Amniotic epithelial cell (primary cell): ENCODE results near the gene MYRFL.
"Not testable (repeated sequence)": the region's sequence is repeated elsewhere in the genome, so short reads cannot be mapped to it uniquely, and the experiment has no call there.

Source experiments
- DNase-seq: peaks from one replicate; pipeline ENCODE4 v3.0.0-alpha.2; 2010; ENCODE audit warnings: low read depth

Gene MYRFL

DNA sequence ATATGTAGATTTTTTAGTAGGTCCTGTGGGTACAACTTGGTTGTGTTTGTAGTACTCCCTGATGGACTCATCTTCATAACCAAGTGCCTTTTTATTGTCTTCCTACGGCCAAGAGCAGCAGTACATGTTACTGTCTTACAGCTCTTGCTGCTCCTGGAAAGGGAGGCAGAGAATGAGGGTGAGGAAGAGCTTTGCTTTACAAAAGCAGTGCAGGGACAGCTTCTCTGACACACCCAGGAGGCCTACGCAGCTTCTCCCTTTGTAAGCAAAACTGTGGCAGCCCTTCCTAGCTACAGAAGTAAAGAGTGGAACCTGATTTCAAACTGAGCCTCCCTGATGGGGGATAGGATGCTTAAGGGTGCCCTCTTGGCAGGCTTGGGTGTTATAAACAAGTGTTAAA is 18.6 kb downstream of the MYRFL start:
- DNase-seq, result no peak

DNA sequence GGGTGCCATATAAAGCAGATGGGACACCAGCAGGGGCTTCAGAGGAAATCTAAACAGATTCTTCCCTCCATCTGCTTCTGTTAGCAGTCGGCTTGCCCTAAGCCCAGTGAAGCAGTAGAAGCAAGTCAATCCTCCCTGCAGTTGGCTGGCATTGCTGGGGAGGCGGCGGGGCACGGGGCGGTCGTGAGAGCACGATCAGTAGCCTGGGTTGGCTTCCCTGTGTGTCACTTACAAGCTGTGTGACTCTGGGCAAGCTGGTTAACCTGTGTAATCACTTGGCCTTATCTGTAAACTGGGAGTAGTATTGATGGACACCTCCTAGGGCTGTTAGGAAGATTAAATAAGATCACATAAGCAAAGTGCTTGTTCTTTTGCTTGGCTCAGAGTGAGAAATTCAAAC is 19.4 kb downstream of the MYRFL start:
- DNase-seq, result no peak

DNA sequence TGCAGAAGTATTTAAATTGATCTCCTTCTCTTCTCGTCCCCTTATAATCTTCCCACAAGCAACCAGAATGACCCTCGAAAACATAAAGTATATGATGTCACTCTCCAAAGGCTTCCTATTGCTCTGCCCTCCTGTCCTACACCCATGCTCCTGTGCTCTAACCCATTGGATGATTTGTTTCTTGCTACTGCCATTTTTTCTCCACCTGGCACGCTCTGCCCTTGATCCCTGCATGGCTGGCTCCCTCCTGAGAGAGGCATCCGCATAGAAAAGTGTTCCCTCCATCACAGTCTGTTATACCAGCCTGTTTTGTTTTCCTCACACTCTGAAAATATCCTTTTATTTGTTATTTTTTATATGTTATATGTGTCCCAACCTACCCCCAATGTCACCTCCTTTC is 19.8 kb downstream of the MYRFL start:
- DNase-seq, result no peak

DNA sequence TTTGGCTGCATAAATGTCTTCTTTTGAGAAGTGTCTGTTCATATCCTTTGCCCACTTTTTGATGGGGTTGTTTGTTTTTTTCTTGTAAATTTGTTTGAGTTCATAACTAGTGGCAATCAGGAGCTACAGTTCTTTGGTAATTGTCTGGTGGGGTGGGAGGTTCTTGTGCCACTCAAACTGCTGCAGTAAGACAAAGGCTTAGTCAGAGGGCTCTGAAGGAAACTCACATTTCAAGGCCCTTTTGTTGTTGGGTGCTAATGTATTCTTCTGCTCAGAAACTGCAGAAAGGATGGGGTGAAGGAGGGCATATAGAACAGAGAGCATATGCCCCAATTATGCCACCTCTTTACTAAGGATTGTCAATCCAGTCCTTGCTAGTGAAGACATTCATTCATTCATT is 21.9 kb downstream of the MYRFL start:
- no peak for DNase-seq

DNA sequence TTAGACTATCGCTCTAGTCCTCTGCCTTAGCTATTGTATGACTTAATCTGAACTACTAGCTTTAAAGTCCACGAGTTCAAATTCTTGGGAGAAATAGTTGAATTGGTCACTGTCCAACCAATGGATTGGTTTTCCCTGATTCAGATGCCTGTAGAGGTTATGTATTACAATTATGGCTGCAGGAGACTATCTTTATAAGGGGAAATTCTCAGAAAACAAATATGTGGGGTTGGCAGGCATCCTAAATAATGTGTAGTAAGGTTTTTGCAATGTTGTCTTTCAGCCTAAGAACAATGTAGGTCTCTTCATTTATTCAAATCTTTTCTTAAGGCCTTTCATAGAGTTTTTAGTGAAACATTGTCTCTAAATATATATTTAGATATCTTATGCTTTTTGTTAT is 26.9 kb downstream of the MYRFL start:
- no peak for DNase-seq

DNA sequence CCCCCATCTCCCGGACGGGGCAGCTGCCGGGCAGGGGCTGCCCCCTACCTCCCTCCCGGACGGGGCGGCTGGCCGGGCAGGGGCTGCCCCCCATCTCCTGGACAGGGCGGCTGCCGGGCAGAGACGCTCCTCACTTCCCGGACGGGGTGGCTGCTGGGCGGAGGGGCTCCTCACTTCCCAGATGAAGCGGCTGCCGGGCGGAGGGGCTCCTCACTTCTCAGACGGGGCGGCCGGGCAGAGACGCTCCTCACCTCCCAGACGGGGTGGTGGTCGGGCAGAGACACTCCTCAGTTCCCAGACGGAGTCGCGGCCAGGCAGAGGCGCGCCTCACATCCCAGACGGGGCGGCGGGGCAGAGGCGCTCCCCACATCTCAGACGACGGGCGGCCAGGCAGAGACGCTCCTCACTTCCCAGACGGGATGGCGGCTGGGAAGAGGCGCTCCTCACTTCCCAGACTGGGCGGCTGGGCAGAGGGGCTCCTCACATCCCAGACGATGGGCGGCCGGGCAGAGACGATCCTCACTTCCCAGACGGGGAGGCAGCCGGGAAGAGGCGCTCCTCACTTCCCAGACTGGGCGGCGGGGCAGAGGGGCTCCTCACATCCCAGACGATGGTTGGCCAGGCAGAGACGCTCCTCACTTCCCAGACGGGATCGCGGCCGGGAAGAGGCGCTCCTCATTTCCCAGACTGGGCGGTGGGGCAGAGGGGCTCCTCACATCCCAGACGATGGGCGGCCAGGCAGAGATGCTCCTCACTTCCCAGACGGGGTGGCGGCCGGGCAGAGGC is 28.3 kb downstream of the MYRFL start:
- DNase-seq, result not testable (repeated sequence)

DNA sequence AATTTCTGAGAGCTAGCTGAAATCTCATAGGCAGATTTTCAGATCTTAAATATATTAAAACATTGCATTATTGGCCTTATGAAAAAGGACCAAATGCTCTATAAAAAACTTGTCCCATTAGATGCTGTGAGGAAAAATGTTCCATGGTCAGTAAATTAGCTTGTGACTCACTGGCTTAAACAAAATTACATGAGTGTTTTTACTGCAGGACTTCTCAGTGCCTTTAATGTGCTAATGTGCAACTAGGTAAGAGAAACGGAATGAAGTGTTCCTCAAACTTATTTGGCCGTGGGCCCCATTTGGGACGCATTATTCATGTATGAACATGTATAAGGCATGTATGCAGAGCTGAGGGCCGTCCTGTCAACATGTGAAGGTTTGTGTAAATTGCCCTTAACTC is 41.7 kb downstream of the MYRFL start:
- DNase-seq, result no peak

DNA sequence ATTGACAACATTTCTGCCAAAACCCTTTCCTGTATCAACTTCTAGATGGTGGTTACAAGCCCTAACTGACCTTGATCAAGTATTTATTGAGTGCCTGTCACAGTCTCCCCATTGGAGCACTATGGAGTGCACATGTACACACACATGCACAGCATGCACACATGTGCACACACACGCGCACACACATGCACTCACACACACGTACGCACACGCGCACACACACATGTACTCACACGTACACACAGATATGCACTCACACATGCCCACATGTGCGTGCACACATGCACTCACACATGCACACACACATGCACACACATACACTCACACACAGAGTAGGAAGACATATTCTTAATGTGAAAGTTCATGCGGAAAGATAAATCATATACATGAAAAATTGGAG is 43.7 kb downstream of the MYRFL start:
- no peak for DNase-seq

DNA sequence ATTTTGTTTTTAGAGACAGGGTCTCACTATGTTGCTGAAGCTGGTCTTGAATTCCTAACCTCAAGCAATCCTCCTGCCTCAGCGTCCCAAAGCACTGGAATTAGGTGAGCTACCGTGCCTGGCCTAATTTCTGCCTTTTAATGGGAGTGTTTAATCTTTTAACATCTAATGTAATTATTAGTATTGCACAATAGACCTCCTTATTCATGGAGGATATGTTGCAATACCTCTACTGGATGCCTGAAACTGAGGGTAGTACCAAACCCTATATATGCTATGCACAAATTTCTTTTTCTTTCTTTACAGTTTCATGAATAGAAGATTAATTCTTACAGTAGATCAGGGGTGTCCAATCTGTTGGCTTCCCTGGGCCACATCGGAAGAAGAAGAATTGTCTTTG is 47.8 kb downstream of the MYRFL start:
- DNase-seq, result peak; percentile 30

DNA sequence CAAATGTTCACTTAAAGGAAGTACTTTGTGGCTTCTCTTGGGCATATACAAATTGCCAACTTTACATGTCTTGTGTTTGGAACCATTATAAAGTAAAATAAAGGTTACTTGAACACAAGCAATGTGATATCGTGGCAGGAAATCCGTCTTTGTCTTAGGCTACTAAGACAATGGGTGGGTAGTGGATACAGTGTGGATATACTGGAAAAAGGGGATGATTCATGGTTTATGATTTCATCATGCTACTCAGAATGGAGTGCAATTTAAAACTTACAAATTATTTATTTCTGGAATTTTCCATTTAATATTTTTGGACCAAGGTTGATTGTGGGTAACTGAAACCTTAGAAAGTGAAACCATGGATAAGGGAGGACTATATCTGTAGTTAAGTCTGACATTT is 48.4 kb downstream of the MYRFL start:
- DNase-seq, result peak; percentile 32

DNA sequence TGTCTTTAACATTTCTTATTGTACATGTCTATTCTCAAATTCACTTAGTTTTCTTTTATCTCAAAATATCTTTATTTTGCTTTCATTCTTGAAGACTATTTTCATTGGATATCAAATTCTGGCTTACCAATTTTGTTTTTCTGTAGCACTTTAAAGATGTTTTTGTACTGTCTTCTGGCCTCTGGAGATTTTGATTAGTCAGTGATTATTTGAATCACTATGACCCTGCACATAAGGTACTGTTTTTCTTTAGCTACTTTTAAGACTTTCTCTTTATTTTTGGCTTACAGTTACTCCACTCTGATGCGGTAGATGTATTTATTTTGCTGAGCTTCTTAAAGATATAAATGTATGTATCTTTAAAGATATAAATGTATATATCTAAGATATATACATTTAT is 49.6 kb downstream of the MYRFL start:
- DNase-seq, result no peak

DNA sequence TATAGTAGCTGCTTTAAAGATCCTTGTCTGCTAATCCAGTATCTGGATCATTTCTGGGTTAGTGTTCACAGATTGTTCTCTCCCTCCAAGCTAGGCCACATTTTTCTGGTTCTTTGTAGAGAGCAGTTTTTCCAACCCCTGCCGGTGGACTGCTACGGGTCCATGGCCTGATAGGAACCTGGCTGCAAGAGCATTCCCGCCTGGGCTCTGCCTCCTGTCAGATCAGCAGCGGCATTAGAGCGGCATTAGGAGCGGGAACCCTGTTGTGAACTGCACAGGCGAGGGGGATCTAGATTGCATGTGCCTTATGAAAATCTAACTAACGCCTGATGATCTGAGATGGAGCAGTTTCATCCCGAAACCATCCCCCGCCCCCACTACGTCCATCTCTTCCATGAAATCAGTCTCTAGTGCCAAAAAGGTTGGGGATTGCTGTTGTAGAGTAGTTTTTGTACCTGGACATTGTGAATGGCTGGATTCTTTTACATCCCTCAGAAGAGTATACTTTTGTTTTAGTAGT is 50.4 kb downstream of the MYRFL start:
- peak; percentile 7 for DNase-seq

DNA sequence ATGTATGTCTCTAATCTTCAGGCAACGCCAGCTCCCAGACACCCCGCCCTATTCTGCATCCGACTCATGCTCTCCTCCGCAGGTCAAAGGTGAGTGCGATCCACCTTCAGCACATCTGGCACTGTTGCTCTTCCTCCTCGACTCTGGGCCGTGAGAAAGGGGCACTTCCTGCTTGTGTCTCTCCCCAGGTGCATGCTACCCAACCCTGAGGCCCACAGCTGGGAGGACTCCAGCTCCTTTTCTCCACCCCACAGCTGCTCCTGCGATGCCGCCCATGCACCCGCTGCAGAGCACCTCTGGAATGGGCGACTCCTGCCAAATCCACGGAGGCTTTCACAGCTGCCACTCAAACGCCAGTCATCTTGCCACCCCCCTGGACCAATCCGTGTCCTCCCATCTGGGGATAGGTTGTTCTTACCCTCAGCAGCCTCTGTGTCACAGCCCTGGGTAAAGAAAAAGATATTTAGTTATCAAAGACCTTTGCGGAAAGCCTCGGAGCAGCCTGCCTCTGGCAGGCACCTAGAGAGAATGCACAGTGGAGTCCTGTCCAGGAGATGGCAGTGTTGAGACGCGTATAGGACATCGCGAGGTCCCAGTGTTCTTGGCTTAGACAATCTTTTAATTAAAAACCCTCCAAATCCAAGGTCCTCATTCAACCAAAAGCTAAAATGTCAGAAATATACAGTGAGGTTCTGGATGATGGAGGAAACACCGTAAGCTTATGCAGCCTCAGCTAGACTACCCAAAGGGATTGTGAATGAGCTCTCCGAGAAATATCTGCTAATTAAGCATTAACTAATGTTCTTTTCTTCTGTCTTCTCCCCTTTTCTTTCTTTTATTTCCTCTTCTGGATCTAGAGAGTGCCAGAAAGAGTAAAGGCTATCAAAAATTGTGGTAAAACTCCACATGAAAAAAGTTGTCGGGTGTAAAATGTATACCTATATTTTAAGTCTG is 54.3 kb downstream of the MYRFL start:
- peak; percentile 53 for DNase-seq

DNA sequence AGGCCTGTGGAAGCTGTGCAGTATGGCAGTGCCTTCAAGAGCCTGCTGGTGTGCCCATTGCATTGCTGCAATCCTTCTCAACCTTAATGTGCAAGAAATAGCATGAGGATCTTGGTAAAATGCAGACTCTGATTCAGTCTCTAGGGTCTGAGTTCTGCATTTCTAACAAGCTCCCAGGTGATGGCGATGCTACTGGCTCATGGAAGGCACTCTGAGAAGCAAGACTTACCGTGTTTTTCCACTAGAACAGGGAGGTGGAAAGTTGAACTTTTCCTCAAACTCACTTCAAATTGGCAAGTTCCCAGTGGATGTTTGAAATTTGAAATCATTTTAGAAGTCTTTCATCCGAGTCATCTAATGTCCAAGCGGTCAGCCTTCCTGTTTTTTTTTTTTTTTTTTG is 55.5 kb downstream of the MYRFL start:
- peak; percentile 17 for DNase-seq

DNA sequence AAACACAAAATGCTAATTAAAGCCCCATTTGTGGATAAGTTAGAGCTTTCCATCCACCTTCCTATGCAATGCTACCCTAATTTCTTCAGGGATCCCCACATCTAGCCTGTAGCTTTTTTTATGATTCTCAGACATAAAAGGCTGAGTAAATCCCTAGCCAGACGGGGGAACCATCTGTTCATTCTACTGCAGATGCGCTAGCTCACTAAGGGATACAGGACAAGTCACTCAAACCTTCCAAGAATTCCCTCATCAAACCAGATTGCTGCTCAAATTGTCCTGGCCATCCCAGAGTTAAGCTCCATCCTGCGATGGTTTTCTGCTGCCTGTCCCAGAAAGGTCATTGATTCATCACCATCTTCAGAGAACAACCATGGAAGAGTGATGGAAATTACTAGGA is 56.7 kb downstream of the MYRFL start:
- no peak for DNase-seq

DNA sequence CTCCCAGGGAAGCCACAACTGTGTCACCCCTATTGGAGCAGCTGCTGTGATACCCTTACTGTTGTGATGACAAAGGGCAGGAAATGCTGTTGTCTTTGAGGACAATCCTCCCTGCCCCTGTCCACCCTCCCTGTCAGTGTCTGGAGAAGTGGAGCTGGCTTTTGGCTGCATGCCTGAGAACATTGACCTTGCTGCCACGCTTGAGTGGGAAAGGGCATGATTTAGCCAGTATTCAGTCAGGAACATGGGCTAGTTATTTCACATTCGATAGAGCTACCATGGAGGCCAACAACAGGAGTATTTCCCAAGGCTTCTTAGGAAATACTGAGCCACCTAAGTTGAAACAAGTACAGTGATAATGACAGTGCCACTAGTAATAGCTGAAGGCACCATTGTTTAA is 59.4 kb downstream of the MYRFL start:
- no peak for DNase-seq

DNA sequence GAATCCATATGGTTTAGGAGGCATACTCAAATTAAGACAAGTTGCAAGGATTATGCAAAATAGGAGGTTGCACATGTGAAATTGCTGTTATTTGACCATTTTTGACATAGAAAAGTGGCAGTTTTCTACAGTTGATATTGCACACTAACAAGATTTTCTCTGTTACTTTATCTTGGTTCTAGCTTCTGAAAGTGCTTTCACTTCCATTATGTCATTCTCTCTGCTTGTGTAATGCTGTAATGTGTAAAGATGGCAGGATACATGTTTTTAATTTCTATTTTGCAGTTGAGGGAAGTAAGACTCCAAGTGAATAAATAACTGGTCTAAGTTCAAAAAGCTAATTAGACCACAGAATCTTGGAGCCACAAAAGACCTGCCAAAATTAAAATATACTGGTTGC is 60.6 kb downstream of the MYRFL start:
- no peak for DNase-seq

DNA sequence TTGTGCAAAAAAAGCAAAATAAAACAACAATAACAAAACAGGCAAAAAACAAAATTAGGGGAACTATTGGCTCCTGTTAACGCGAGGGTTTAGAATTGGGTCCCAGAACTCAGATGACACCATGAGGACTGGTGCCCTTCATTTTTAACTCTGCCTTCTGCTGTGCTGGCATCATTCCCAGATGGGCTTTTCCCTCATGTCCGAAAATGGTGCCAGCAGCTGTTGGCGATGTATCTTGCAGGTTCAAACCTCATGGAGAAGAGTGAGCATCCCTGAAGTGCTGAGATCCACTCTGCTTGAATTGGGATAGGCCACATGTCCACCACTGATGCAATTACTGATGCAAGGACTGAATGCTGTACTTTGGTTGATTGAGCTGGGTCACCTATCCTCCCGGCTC is 61.1 kb downstream of the MYRFL start:
- no peak for DNase-seq

DNA sequence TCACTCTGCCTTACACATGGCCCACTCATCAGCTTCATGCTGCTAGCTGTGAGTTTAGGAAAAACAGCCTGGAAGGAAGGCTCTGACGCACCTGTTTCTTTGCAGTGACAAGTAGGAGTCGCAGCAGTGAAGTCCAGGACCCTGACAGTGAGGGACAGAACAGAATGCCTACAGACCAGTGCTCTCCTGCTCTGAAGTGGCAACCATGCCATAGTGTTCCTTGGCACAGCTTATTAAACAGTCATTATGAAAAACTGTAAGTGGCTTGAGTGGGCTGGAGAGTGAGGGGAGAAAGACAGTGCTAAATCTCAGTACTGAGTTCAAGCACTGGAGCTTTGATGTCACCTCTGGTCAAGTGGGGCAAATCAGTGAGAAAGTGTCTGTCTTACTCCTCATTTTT is 61.7 kb downstream of the MYRFL start:
- DNase-seq, result no peak

DNA sequence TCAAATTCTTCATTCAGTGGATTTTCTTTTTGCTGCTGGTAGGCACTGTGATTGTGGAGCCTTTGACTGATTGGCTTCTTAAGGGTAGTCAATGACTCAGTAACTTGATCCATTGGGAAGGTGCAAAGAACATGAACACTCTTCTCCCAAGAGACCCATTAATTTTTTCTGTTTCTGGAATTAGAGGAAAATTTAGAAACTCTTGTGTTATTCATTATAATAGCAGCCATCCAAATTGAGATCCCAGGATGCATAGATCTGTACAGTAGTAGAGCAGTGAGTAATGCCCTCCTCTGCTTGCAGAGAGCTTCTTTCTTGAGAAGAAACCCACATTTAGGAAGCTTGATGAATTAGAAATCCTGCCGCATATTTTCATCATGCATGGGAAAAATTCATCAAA is 63.9 kb downstream of the MYRFL start:
- no peak for DNase-seq

DNA sequence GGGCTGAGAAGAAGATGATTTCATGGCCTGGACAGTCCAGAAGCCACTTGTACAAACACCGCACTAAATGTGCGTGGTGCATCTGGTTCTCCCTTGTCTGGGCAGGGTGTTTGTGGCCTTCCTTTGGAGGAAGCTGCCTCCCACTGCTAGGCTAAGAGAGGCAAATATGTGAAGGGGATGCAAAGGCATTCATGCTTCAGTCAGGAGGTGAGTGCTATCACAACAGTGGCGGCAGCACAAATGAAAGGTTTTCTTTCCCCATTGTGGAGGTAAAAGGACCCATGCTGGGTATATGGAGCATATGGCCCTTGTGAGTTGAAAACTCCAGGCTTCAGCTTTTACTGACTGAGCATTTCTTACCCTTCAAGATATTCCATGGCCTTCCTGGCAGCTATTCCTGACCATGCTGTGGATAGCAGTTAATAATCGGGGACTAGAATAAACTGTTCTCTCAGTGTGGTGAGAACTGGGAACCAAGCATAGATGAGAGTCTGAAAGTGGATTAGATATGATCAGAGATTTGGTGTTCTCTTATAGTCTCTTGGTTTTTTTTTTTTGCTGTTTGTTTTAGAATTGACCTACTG is 69.9 kb downstream of the MYRFL start:
- DNase-seq, result no peak

DNA sequence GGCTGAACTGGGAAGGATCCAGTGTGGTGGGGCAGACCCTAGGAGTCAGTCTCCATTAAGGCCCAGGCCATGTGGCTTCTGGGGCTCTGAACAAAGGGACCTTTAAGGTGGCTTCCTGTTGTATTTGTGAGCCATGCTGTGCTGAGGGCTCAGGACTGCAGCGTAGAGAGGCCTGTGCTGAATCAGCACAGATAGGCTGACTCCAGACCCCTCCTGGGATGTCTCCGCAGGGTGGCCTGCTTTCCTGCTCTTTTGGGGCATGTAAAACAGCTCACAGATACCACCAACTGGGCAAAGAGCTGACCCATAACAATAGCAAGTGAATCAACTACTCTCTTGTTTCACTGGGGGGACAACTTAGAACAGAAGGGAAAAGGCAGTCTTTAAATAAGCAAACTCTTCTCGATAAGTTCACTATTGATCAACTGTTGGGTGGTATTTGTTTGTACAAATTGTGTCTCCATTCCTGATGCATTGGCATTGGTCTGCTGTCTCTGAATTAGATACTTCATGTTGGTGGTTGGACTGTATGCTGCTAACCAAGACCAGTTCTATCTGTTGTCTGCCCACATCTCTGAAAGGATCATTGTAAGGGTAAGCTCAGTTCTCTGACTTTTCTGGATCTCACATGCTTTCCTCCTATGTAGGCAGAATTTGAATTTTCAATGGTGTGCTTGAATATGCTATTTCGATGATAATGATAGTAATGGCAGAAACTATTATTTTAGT is 71.8 kb downstream of the MYRFL start:
- DNase-seq, result no peak
